GM12878 (cell line): ENCODE measurements around the gene TRIM38. TPM values are rescaled to one million over a fixed set of nuclear protein-coding genes. Genes with fewer than 3 reads are reported as not detected.

Experiments
- ATAC-seq: fragments of 200-7000 bp; cut with Tn5 transposase; 3 replicates; pipeline ENCODE4 v1.9.1; 2020; ENCODE audit warnings: mild to moderate bottlenecking, moderate library complexity
- BruUV-seq: library from RNA; stranded (reverse); fragments of 400-500 nt; replicated peaks from 2 replicates; lab custom pipeline; 2021; lab: Mats Ljungman, UMichigan
- CTCF ChIA-PET: fragments of 300-600 bp; sonication (Branson Sonifier 250); formaldehyde crosslinking; extraction: SDS; loops from one replicate; lab custom pipeline; 2021; ENCODE audit warnings: inconsistent platforms; lab: Yijun Ruan, JAX
- POLR2A ChIA-PET: fragments of 350-600 bp; formaldehyde crosslinking; extraction: SDS; loops from one replicate; lab custom pipeline; 2021; ENCODE audit warnings: inconsistent platforms; lab: Charles Lee
- RAD21 ChIA-PET: fragments of 300-600 bp; sonication (Branson Sonifier 250); formaldehyde crosslinking; loops from one replicate; lab custom pipeline; 2023; ENCODE audit warnings: antibody characterized with exemption; ENCODE audit not compliant: unreplicated experiment; lab: Charles Lee
- SMC1A ChIA-PET: fragments of 300-600 bp; sonication (Branson Sonifier 250); formaldehyde crosslinking; loops from one replicate; lab custom pipeline; 2023; ENCODE audit not compliant: unreplicated experiment, uncharacterized antibody; lab: Charles Lee
- DNase-seq: peaks from one replicate; pipeline ENCODE4 v3.0.0-alpha.2; 2011; ENCODE audit warnings: low read depth, low spot score
- FAIRE-seq: peaks from 3 replicates; lab custom pipeline; 2011; peaks lifted over from hg19 to GRCh38; lab: Jason Lieb, UNC
- H2AFZ ChIP-seq: 2 replicates; pipeline ENCODE4 v1.6.0; 2011; ENCODE audit warnings: low read depth, low read length, control low read depth; ENCODE audit not compliant: control insufficient read depth
- H3K27ac ChIP-seq: 2 replicates; pipeline ENCODE4 v1.5.1; 2011; ENCODE audit warnings: control low read depth; ENCODE audit not compliant: control insufficient read depth, insufficient read depth
- H3K27me3 ChIP-seq, 2 experiments: replicated peaks in 1 of 2; 2 replicates each; pipeline versions ENCODE4 v1.6.0 to v1.6.1; 2011; ENCODE audit warnings: low read length in 1 of 2; ENCODE audit not compliant: control insufficient read depth in 2 of 2, insufficient read depth in 2 of 2
- H3K36me3 ChIP-seq, 2 experiments: 2 replicates each; pipeline ENCODE4 v1.5.1; 2011; ENCODE audit warnings: low read length in 1 of 2; ENCODE audit not compliant: control insufficient read depth in 2 of 2, insufficient read depth in 2 of 2
- H3K4me1 ChIP-seq: 2 replicates; pipeline ENCODE4 v1.6.1; 2011; ENCODE audit warnings: mild to moderate bottlenecking, low read length, moderate library complexity, mixed read lengths; ENCODE audit not compliant: control insufficient read depth, insufficient read depth
- H3K4me2 ChIP-seq: 2 replicates; pipeline ENCODE4 v1.6.0; 2011; ENCODE audit warnings: control low read depth; ENCODE audit not compliant: control insufficient read depth, insufficient read depth
- H3K4me3 ChIP-seq: fragments of 200-600 bp; sonication (generic); 2 replicates; pipeline ENCODE4 v1.5.1; 2016
- H3K79me2 ChIP-seq: 2 replicates; pipeline ENCODE4 v1.6.0; 2011; ENCODE audit warnings: low read length; ENCODE audit not compliant: control insufficient read depth, insufficient read depth
- H3K9ac ChIP-seq: 2 replicates; pipeline ENCODE4 v1.8.0; 2011; ENCODE audit warnings: low read length, control low read depth, mixed read lengths; ENCODE audit not compliant: control insufficient read depth, insufficient read depth
- H3K9me3 ChIP-seq: replicated peaks from 3 replicates; pipeline ENCODE4 v1.5.1; 2011; ENCODE audit warnings: mild to moderate bottlenecking, low read length; ENCODE audit not compliant: control insufficient read depth, insufficient read depth
- H4K20me1 ChIP-seq: 2 replicates; pipeline ENCODE4 v1.6.0; 2011; ENCODE audit not compliant: control insufficient read depth, insufficient read depth
- BRCA1 ChIP-seq: IDR thresholded peaks from 2 replicates; pipeline ENCODE4 v1.6.1; 2011; ENCODE audit warnings: low read depth, low read length, improper control_type of control experiment
- CEBPB ChIP-seq, 2 experiments: fragments of 150-350 bp in 1 of 2; IDR thresholded peaks; 2 replicates each; pipeline ENCODE4 v1.6.1; 2012 to 2014; ENCODE audit warnings: low read depth in 2 of 2, low read length in 2 of 2, borderline replicate concordance in 1 of 2, inconsistent platforms in 1 of 2
- E2F8 ChIP-seq: fragments of 450-650 bp; IDR thresholded peaks from 2 replicates; pipeline ENCODE4 v1.6.1; 2018; ENCODE audit warnings: mild to moderate bottlenecking, low read depth, moderate library complexity; ENCODE audit not compliant: partially characterized antibody
- RBBP5 ChIP-seq: fragments of 200-600 bp; sonication (generic); conservative IDR thresholded peaks from 2 replicates; pipeline ENCODE4 v1.6.1; 2016
- SMARCA5 ChIP-seq: fragments of 450-650 bp; IDR thresholded peaks from 2 replicates; pipeline ENCODE4 v1.6.1; 2017; ENCODE audit warnings: mild to moderate bottlenecking
- SMC3 ChIP-seq: IDR thresholded peaks from 2 replicates; pipeline ENCODE4 v1.6.1; 2011; ENCODE audit warnings: low read length, improper control_type of control experiment, borderline replicate concordance
- ZNF24 ChIP-seq: fragments of 450-650 bp; IDR thresholded peaks from 2 replicates; pipeline ENCODE4 v1.6.1; 2017; ENCODE audit warnings: antibody characterized with exemption, mild to moderate bottlenecking
- ZZZ3 ChIP-seq: IDR thresholded peaks from 2 replicates; pipeline ENCODE4 v1.6.1; 2011; ENCODE audit warnings: low read depth; ENCODE audit not compliant: control insufficient read depth, insufficient read length
- WGBS: methylation state at CpG from one replicate; pipeline ENCODE4 v1.1.6; 2016; ENCODE audit warnings: low lambda C conversion rate; ENCODE audit not compliant: insufficient replicate concordance, insufficient coverage; ENCODE audit errors: missing lambda C conversion rate; 5-methylcytosine and 5-hydroxymethylcytosine counted together
- in situ Hi-C: fragments of 300-500 bp; cut with MboI; formaldehyde crosslinking; loops from 9 replicates; pipeline ENCODE4 v1.14.3; 2018; ENCODE audit warnings: mixed read lengths
- intact Hi-C: fragments of 100-400 bp; cut with micrococcal nuclease; formaldehyde crosslinking; loops from one replicate; pipeline ENCODE4 v1.14.2; 2022; ENCODE audit not compliant: unreplicated experiment
- polyA plus RNA-seq, 11 experiments: library from polyadenylated mRNA; depleted of rRNA in 4 of 11; unstranded in 6 of 11; stranded (reverse) in 5 of 11; fragments of >200 nt; fragmentation: Nextera tagmentation in 4 of 11; fragmentation: Illumina TruSeq in 1 of 11; extraction: Ambion mirVana in 4 of 11; extraction: Trizol in 1 of 11; gene quantifications; 1 replicate in 1 of 11; 2 replicates in 10 of 11; pipeline versions ENCODE4 v1.2.1 to v1.2.3, GENCODE V29; 2011 to 2016; ENCODE audit warnings: inconsistent platforms in 2 of 11, missing spikeins in 2 of 11, low read depth in 1 of 11
- total RNA-seq, 4 experiments: library from RNA; depleted of rRNA in 3 of 4; stranded (reverse); fragments of >200 nt in 3 of 4; fragmentation: Illumina TruSeq in 1 of 4; extraction: Trizol in 1 of 4; gene quantifications; 2 replicates each; pipeline versions ENCODE4 v1.2.1 to v1.2.3, GENCODE V29; 2013 to 2021

The TRIM38 gene
- total and polyA plus RNA-seq, 10 of the 15 experiments (the other 5 are each of a cell fraction or from before 2014, with no cell fraction given): 4.5 to 14.7 (median 11.1) TPM

- intact Hi-C loops: loop anchor here (10.0 kb wide), 1 partner anchor 1093 kb away; the partner anchor contains the start of gene RIPOR2
- TF ChIP-seq SMARCA5 (no peak), ZNF24 (no peak), E2F8 (no peak), SMC3 (no peak), ZZZ3 (no peak), RBBP5 (no peak), CEBPB (IDR thresholded peaks at IDR 0.05; ENCODE audit: borderline replicate concordance in 1 of 2, low read depth in 2 of 2, low read length in 2 of 2) (no peak), BRCA1 (no peak)
- Histone ChIP-seq H3K9me3 (no peaks in the 10 kb centered on the region), H3K79me2 (no peaks in the 10 kb centered on the region), H4K20me1 (no peaks in the 10 kb centered on the region), H3K4me1 (peaks cover 9% of the 10 kb centered on the region), H3K4me3 (no peak overlapping the region), H3K36me3 (no peaks in the 10 kb centered on the region), H2AFZ (peak overlapping the region; percentile 13), H3K4me2 (peak overlapping the region; percentile 84), H3K9ac (0 out of 2 replicates have a peak overlapping the region, but pooled peaks have one; percentile 73), H3K27me3 (no peaks in the 10 kb centered on the region), H3K27ac (peak overlapping the region; percentile 95)
- 98% methylated on average over 6 of the region's 6 CpGs for WGBS
- DNase-seq (no peak), FAIRE-seq (no peak), ATAC-seq (no peak)
- CTCF ChIA-PET: interaction anchor here (0.6 to 12.3 kb wide), 5 partner anchors 15 to 310 kb away, joined by 3 to 117 read pairs (median 4); a partner anchor contains a TSS
- RAD21 ChIA-PET: interaction anchor here (1.1 kb wide), 2 partner anchors 16 to 1102 kb away, joined by 3 to 4 read pairs; a partner anchor contains a TSS
- BruUV-seq: no TSS peak
- SMC1A ChIA-PET: interaction anchor here (0.8 to 4.4 kb wide), 4 partner anchors 15 to 38 kb away, joined by 3 to 27 read pairs (median 14); a partner anchor contains a TSS
- in situ Hi-C loops: no loop called here
- POLR2A ChIA-PET: interaction anchor here (0.8 to 9.8 kb wide), 4 partner anchors 15 to 170 kb away, joined by 3 to 128 read pairs (median 6); partner anchors contain the start of gene TRIM38
Observed at GRCh38 chr6:26028212-26028745, 65.7 kb downstream of the TRIM38 start.
